ENCODE results near the gene TMEM63A.
A peak's percentile ranks its signal among the peaks of the same experiment; 100 is the strongest.
"Not testable (repeated sequence)": the region's sequence is repeated elsewhere in the genome, so short reads cannot be mapped to it uniquely, and the experiment has no call there.

TMEM63A gene

DNA sequence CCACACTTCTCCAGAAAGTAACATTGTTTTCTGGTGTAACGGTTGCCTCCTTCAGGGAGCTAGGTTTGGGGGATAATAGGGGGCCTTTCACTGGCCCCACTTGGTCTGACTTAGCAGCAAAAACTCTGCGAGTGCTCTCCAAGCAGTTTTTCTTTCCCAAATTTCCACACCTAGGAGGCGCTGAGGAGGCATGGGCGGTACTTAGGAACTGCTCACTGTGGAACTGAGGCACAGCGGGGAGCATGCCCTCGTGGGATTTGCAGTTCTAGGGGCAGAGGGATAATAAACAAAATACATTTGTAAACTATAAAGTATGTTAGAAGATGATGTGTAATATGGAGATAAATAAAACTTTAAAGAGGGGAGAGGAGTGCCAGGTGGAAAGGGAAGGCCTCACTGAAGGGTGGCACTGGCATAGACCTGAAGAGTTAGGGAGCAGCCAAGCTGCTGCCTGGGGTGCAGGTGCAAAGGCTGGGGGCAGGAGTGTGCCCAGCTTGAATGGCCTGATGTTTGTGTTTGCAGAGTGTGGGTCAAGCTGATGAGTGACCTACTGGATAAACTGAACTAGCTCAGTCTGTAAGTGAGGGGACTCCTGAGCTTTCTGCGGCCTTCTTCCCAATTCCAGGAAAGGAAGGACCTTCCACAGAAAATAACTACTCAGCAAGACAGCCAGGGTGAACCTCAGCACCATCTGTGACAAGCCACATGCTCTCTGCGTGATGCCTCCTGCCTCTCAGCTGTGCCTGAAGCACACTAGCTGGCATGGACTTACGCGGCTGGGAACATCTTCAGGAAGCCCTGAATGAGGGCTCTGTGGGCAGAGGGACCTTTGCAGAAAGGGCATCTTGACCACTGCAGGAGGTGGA, 70.3 kb downstream of the TMEM63A start:
- H3K4me3 ChIP-seq (ENCODE audit: low read length): peak overlapping the region; percentile 83
- H3K9ac ChIP-seq (ENCODE audit: low read depth, low read length): peak overlapping the region; percentile 68; the same call in 1 of the 2 replicates
- H3K36me3 ChIP-seq (ENCODE audit: insufficient read depth, low read depth, low read length): 0 out of 2 replicates have a peak, but pooled peaks cover 5% of the 10 kb centered on the region
- H3K4me1 ChIP-seq (ENCODE audit: insufficient read depth, low read length): peaks cover 29% of the 10 kb centered on the region
- H3K27ac ChIP-seq (ENCODE audit: low read length): no peak overlapping the region
- H3K9me3 ChIP-seq (ENCODE audit: insufficient read depth, low read depth, low read length): no peaks in the 10 kb centered on the region
- peaks cover 26% of the 10 kb centered on the region for H3K27me3 ChIP-seq (ENCODE audit: insufficient read depth, low read length)

DNA sequence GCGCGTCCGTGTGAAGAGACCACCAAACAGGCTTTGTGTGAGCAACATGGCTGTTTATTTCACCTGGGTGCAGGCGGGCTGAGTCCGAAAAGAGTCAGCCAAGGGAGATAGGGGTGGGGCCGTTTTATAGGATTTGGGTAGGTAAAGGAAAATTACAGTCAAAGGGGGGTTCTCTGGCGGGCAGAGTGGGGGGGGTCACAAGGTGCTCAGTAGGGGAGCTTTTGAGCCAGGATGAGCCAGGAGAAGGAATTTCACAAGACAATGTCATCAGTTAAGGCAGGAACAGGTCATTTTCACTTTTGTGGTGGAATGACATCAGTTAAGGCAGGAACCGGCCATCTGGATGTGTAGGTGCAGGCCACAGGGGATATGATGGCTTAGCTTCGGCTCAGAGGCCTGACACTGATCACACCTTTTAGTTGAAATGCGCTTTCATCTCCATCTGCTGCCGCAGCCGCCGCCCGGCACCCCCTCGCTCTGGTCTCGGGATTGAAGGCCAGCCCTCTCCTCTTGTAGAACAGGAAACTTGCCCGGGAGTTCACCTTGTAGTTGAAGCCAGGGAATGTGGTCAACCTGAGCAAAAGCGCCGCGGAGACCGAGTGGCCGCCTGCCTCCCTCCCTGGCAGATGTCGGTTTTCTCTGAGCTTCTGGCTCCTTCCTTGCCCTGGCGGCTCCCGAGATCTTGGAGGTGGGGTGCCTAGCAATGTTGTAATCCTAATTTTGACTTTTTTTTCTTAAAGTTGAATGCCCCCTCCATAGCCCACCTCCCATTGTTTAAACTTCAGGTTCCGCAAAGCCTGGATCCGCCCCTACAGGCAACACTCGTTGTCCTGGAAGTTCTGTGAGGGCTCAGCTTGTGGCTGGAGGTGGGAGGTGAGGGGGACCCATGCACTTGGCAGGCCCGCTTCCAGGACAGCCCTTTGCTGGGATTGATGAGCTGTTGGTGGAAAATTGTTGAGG, 71.3 kb downstream of the TMEM63A start:
- H3K27ac ChIP-seq (ENCODE audit: low read length); H3K36me3 ChIP-seq (ENCODE audit: insufficient read depth, low read depth, low read length); H3K9me3 ChIP-seq (ENCODE audit: insufficient read depth, low read depth, low read length): not testable (repeated sequence)
- Histone ChIP-seq H3K4me1 (ENCODE audit: insufficient read depth, low read length) (peaks cover 26% of the 10 kb centered on the region), H3K9ac (ENCODE audit: low read depth, low read length) (peak overlapping the region; percentile 76; the same call in 1 of the 2 replicates), H3K4me3 (ENCODE audit: low read length) (peak overlapping the region; percentile 83), H3K27me3 (ENCODE audit: insufficient read depth, low read length) (peaks cover 26% of the 10 kb centered on the region)

DNA sequence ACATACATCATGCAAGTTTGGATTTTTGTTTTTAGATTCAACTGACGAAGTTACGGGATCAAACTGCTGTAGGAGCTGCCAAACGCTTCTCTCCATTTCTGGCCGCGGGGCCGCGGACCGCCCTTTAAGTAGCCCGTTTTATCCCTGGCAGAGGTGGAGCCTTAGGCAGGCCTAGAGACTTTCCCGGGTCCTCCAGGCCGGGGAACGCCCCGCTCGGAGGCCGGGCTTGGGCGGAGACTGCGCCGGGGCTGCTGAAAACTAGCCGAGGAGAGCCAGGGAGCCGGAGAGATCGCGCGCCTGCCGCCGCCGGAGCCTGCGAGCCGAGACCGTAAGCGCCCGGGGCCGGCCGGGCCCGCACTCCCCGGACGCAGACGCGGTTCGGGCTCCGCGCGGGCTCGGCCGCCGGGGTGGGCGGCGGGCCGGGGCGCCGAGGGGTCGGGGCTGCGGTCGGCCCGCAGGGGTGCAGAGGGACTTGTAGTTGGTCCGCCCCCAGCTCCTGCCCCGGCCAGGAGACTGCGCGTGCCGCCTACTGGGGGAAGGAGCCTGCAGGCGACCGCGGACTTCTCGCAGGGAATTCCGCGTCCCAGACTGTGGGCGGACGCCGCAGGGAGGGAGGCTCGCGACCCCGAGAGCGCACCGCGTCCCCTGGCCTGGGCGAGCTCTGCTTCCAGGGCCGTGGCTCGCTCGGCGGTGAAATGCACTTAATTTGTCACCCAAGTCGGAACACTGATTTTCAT, 72.2 kb downstream of the TMEM63A start, which contains the start of gene EPHX1:
EPHX1 (plus strand) TSS at position 283 of the 737 bp plus-strand sequence. CDS start 18,606 bp downstream, outside the sequence.
- Histone ChIP-seq H3K27me3 (ENCODE audit: insufficient read depth, low read length) (peaks cover 26% of the 10 kb centered on the region), H3K4me3 (ENCODE audit: low read length) (peak within 1 kb of the TSS; percentile 83), H3K9ac (ENCODE audit: low read depth, low read length) (peak within 1 kb of the TSS; percentile 76; the same call in 1 of the 2 replicates)

DNA sequence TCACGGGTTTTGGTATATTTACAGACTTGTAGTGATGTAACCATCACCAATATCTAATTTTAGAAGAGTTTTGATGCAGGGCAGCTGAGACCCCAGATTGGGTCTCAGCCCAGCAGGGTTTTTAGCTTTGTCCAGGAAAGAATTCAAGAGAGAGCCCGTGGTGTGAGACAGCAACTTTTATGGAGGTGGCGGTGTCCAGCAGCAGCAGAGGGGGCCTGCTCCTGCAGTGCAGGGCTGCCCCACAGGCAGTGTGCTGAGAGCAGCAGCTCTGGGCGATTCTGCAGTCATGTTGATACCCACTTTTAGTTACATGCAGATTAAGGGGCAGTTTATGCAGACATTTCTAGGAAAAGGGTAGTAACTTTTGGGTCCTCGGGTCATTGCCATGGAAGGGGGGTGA, 74.0 kb downstream of the TMEM63A start:
- no peak overlapping the region for H3K9ac ChIP-seq (ENCODE audit: low read depth, low read length)
- peaks cover 26% of the 10 kb centered on the region for H3K27me3 ChIP-seq (ENCODE audit: insufficient read depth, low read length)
- no peak overlapping the region for H3K4me3 ChIP-seq (ENCODE audit: low read length)
- H3K36me3 ChIP-seq (ENCODE audit: insufficient read depth, low read depth, low read length): 0 out of 2 replicates have a peak, but pooled peaks cover 5% of the 10 kb centered on the region
- H3K27ac ChIP-seq (ENCODE audit: low read length): no peak overlapping the region
- H3K4me1 ChIP-seq (ENCODE audit: insufficient read depth, low read length): peaks cover 14% of the 10 kb centered on the region
- no peaks in the 10 kb centered on the region for H3K9me3 ChIP-seq (ENCODE audit: insufficient read depth, low read depth, low read length)

More for the DNA sequence above, 72.2 kb downstream of the TMEM63A start, which contains the start of gene EPHX1:
- Histone ChIP-seq H3K4me1 (ENCODE audit: insufficient read depth, low read length) (peaks cover 21% of the 10 kb centered on the region), H3K36me3 (ENCODE audit: insufficient read depth, low read depth, low read length) (0 out of 2 replicates have a peak, but pooled peaks cover 5% of the 10 kb centered on the region), H3K9me3 (ENCODE audit: insufficient read depth, low read depth, low read length) (no peaks in the 10 kb centered on the region), H3K27ac (ENCODE audit: low read length) (no peak within 1 kb of the TSS)

DNA sequence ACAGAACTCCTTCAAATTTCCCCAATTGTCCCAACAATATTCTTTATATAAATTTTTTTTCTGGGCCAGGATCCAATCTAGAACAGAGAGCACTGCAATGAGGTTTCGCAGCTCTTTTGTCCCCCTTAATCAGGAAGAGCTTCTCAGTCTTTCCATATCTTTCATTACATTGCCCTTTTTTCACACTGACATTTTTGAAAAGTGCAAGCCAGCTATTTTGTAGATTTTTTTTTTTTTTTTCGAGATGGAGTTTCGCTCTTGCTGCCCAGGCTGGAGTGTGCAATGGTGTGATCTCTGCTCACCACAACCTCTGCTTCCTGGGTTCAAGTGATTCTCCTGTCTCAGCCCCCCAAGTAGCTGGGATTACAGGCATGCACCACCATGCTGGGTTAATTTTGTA, 75.4 kb downstream of the TMEM63A start:
- not testable (repeated sequence) for H3K4me3 ChIP-seq (ENCODE audit: low read length); H3K27ac ChIP-seq (ENCODE audit: low read length); H3K9me3 ChIP-seq (ENCODE audit: insufficient read depth, low read depth, low read length)

DNA sequence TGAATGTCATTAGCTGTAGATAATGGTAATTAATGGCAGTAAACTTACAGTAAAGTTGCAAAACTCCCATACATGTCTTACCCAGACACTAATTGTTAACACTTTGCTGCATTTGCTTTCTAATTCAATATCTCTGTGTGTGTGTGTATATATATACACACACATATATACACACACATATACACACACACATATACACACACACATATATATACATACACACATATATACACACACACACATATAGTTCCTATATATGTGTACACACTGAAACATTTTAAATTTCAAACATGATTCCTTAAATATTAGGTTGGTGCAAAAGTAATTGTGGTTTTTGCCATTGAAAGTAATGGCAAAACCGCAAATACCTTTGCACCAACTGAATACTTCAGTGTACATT, 75.9 kb downstream of the TMEM63A start:
- Histone ChIP-seq H3K4me3 (ENCODE audit: low read length) (no peak overlapping the region), H3K4me1 (ENCODE audit: insufficient read depth, low read length) (peaks cover 3% of the 10 kb centered on the region), H3K9me3 (ENCODE audit: insufficient read depth, low read depth, low read length) (no peaks in the 10 kb centered on the region), H3K9ac (ENCODE audit: low read depth, low read length) (no peak overlapping the region), H3K27ac (ENCODE audit: low read length) (no peak overlapping the region), H3K36me3 (ENCODE audit: insufficient read depth, low read depth, low read length) (no peaks in the 10 kb centered on the region), H3K27me3 (ENCODE audit: insufficient read depth, low read length) (peaks cover 18% of the 10 kb centered on the region; the same call in 1 of the 2 replicates)

More for the DNA sequence above, 75.4 kb downstream of the TMEM63A start:
- H3K36me3 ChIP-seq (ENCODE audit: insufficient read depth, low read depth, low read length); H3K9ac ChIP-seq (ENCODE audit: low read depth, low read length); H3K4me1 ChIP-seq (ENCODE audit: insufficient read depth, low read length): not testable (repeated sequence)
- peaks cover 23% of the 10 kb centered on the region for H3K27me3 ChIP-seq (ENCODE audit: insufficient read depth, low read length)

DNA sequence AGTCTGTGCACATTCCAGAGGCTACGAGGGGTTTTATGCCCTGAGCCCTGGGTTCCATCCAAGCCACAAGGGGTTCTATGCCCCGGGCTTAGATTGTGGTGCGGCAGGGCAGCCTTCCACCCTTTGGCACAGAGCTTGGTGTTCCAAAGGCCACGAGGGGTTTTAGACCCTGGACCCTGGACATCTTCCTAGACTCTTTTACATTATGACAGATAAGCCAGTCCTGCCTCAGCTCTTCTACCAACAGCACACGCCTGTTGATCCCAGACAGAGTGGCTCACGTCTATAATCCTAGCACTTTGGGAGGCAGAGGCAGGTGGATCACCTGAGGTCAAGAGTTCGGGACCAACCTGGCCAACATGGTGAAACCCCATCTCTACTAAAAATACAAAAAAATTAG, 81.0 kb downstream of the TMEM63A start:
- H3K27ac ChIP-seq (ENCODE audit: low read length); H3K9me3 ChIP-seq (ENCODE audit: insufficient read depth, low read depth, low read length); H3K27me3 ChIP-seq (ENCODE audit: insufficient read depth, low read length); H3K4me3 ChIP-seq (ENCODE audit: low read length); H3K4me1 ChIP-seq (ENCODE audit: insufficient read depth, low read length); H3K36me3 ChIP-seq (ENCODE audit: insufficient read depth, low read depth, low read length); H3K9ac ChIP-seq (ENCODE audit: low read depth, low read length): not testable (repeated sequence)

DNA sequence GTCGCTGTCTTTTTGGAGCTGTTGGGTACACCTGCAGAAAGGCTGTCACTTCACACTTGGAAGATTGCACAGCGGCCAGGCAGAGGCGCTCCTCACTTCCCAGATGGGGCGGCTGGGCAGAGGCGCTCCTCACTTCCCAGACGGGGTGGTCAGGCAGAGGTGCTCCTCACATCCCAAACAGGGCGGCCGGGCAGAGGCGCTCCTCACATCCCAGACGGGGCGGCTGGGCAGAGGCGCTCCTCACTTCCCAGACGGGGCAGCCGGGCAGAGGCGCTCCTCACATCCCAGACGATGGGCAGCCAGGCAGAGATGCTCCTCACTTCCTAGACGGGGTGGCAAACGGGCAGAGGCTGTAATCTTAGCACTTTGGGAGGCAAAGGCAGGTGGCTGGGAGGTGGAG, 86.1 kb downstream of the TMEM63A start:
- H3K27me3 ChIP-seq (ENCODE audit: insufficient read depth, low read length); H3K9me3 ChIP-seq (ENCODE audit: insufficient read depth, low read depth, low read length); H3K4me3 ChIP-seq (ENCODE audit: low read length); H3K4me1 ChIP-seq (ENCODE audit: insufficient read depth, low read length); H3K27ac ChIP-seq (ENCODE audit: low read length); H3K9ac ChIP-seq (ENCODE audit: low read depth, low read length): not testable (repeated sequence)
- H3K36me3 ChIP-seq (ENCODE audit: insufficient read depth, low read depth, low read length): peaks cover 22% of the 10 kb centered on the region
